K562 (cell line): Measurements from ENCODE around the gene NOSTRIN. TPM values are rescaled to one million over a fixed set of nuclear protein-coding genes. Genes with fewer than 3 reads are reported as not detected.
A peak's percentile ranks its signal among the peaks of the same experiment; 100 is the strongest.

Experiments used
- ATAC-seq: fragments of 200-7000 bp; cut with Tn5 transposase; 3 replicates; pipeline ENCODE4 v1.9.1; 2020; ENCODE audit warnings: moderate library complexity
- BruUV-seq: library from RNA; stranded (reverse); fragments of 400-500 nt; replicated peaks from 2 replicates; lab custom pipeline; 2021; lab: Mats Ljungman, UMichigan
- CTCF ChIA-PET: fragments of 300-600 bp; formaldehyde crosslinking; extraction: SDS; loops from one replicate; lab custom pipeline; 2021; ENCODE audit warnings: low intra/inter-chr PET ratio; lab: Yijun Ruan, JAX
- POLR2A ChIA-PET: fragments of 300-600, 350-650 bp; sonication (Branson Sonifier 250); formaldehyde crosslinking; extraction: SDS; loops from one replicate; lab custom pipeline; 2021; ENCODE audit warnings: antibody characterized with exemption, inconsistent platforms; lab: Yijun Ruan, JAX
- DNase-seq, 4 experiments: peaks; one replicate each; pipeline versions ENCODE4 v3.0.0 to v3.0.0-alpha.2; 2011 to 2018; ENCODE audit warnings: low spot score in 3 of 4, mixed read lengths in 3 of 4; ENCODE audit errors: extremely low read depth in 1 of 4
- FAIRE-seq: peaks from 2 replicates; lab custom pipeline; 2011; peaks lifted over from hg19 to GRCh38; lab: Jason Lieb, UNC
- H2AFZ ChIP-seq: 2 replicates; pipeline ENCODE4 v1.6.0; 2011; ENCODE audit warnings: low read depth, low read length, control low read depth, inconsistent platforms
- H3K27ac ChIP-seq: fragments of 200-600 bp; 3 replicates; pipeline ENCODE4 v1.8.0; 2011; ENCODE audit warnings: low read depth, mild to moderate bottlenecking, control low read depth, inconsistent platforms, low read length, moderate library complexity, mixed read lengths; ENCODE audit errors: extremely low read depth
- H3K27me3 ChIP-seq, 2 experiments: fragments of 300-600 bp in 1 of 2; 2 replicates in 1 of 2; 3 replicates in 1 of 2; pipeline versions ENCODE4 v1.6.0 to v1.8.0; 2011; ENCODE audit warnings: inconsistent platforms in 2 of 2, low read length in 2 of 2, mild to moderate bottlenecking in 1 of 2, mixed read lengths in 1 of 2, moderate library complexity in 1 of 2; ENCODE audit not compliant: control insufficient read depth in 2 of 2, insufficient read depth in 2 of 2
- H3K36me3 ChIP-seq: fragments of 300-600 bp; 3 replicates; pipeline ENCODE4 v1.8.0; 2011; ENCODE audit warnings: mild to moderate bottlenecking, low read length, inconsistent platforms; ENCODE audit not compliant: control insufficient read depth, insufficient read depth
- H3K4me1 ChIP-seq, 2 experiments: fragments of 200-600 bp in 1 of 2; replicated peaks in 1 of 2; 2 replicates in 1 of 2; 3 replicates in 1 of 2; pipeline versions ENCODE4 v1.5.1 to v1.8.0; 2011; ENCODE audit warnings: inconsistent platforms in 2 of 2, low read length in 2 of 2, mild to moderate bottlenecking in 1 of 2, mixed read lengths in 1 of 2, moderate library complexity in 1 of 2; ENCODE audit not compliant: control insufficient read depth in 2 of 2, insufficient read depth in 2 of 2
- H3K4me2 ChIP-seq: 2 replicates; pipeline ENCODE4 v1.6.1; 2011; ENCODE audit warnings: low read length, control low read depth, inconsistent platforms, mixed read lengths; ENCODE audit not compliant: insufficient read depth
- H3K4me3 ChIP-seq: fragments of 200-600 bp; sonication (generic), shearing (Covaris generic); 2 replicates; pipeline ENCODE4 v1.5.1; 2016; ENCODE audit warnings: control low read depth, inconsistent platforms
- H3K79me2 ChIP-seq: fragments of 200-600 bp; 3 replicates; pipeline ENCODE4 v1.8.0; 2011; ENCODE audit warnings: low read length, inconsistent platforms; ENCODE audit not compliant: control insufficient read depth, insufficient read depth
- H3K9ac ChIP-seq, 2 experiments: 2 replicates each; pipeline versions ENCODE4 v1.6.0 to v1.6.1; 2011; ENCODE audit warnings: low read depth in 2 of 2, low read length in 2 of 2, control low read depth in 1 of 2, inconsistent platforms in 1 of 2, mild to moderate bottlenecking in 1 of 2, mixed read lengths in 1 of 2; ENCODE audit not compliant: insufficient read depth in 1 of 2
- H3K9me1 ChIP-seq: one replicate; pipeline ENCODE4 v1.6.0; 2011; ENCODE audit warnings: inconsistent platforms, mild to moderate bottlenecking, low read length, moderate library complexity; ENCODE audit not compliant: control insufficient read depth, insufficient read depth
- H3K9me3 ChIP-seq: replicated peaks from 2 replicates; pipeline ENCODE4 v1.5.1; 2011; ENCODE audit warnings: low read depth, low read length, inconsistent platforms; ENCODE audit not compliant: control insufficient read depth, insufficient read depth
- H4K20me1 ChIP-seq: replicated peaks from 2 replicates; pipeline ENCODE4 v1.6.1; 2011; ENCODE audit warnings: low read length, inconsistent platforms, mixed read lengths; ENCODE audit not compliant: control insufficient read depth, insufficient read depth
- EGR1 ChIP-seq: fragments of 450-650 bp; conservative IDR thresholded peaks from 2 replicates; pipeline ENCODE4 v1.6.1; 2017; ENCODE audit warnings: mild to moderate bottlenecking
- EP400 ChIP-seq: fragments of 450-650 bp; IDR thresholded peaks from 2 replicates; pipeline ENCODE4 v1.6.1; 2017; ENCODE audit warnings: antibody characterized with exemption, mild to moderate bottlenecking, moderate library complexity
- SNIP1 ChIP-seq: fragments of 450-650 bp; IDR thresholded peaks from 2 replicates; pipeline ENCODE4 v1.7.1; 2017; ENCODE audit warnings: low read depth, mild to moderate bottlenecking
- TOE1 ChIP-seq, 2 experiments: fragments of 450-650 bp in 1 of 2; sonication (generic) in 1 of 2; formaldehyde crosslinking in 1 of 2; IDR thresholded peaks; 2 replicates each; pipeline versions ENCODE4 v1.7.1 to v1.8.0; 2016 to 2022; ENCODE audit warnings: borderline replicate concordance in 2 of 2, mild to moderate bottlenecking in 2 of 2, antibody characterized with exemption in 1 of 2, inconsistent platforms in 1 of 2, low read depth in 1 of 2, missing genetic modification reagents in 1 of 2, moderate library complexity in 1 of 2
- ZFX ChIP-seq: sonication (generic); formaldehyde crosslinking; IDR thresholded peaks from 2 replicates; pipeline ENCODE4 v1.8.0; 2022; ENCODE audit warnings: mild to moderate bottlenecking, missing genetic modification reagents, moderate library complexity
- ZNF232 ChIP-seq: sonication (generic); formaldehyde crosslinking; IDR thresholded peaks from 2 replicates; pipeline ENCODE4 v1.8.0; 2022; ENCODE audit warnings: mild to moderate bottlenecking, missing genetic modification reagents
- ZZZ3 ChIP-seq: fragments of 450-650 bp; IDR thresholded peaks from 2 replicates; pipeline ENCODE4 v1.6.1; 2016; ENCODE audit warnings: antibody characterized with exemption, mild to moderate bottlenecking, moderate library complexity
- WGBS: fragments of 100-300 bp; shearing (Covaris generic); methylation state at CpG from one replicate; pipeline ENCODE4 v1.1.6; 2016; ENCODE audit warnings: low coverage, mixed read lengths; ENCODE audit not compliant: insufficient coverage; ENCODE audit errors: missing lambda C conversion rate; 5-methylcytosine and 5-hydroxymethylcytosine counted together
- in situ Hi-C: fragments of 300-500 bp; cut with MboI; formaldehyde crosslinking; loops from 4 replicates; pipeline ENCODE4 v1.15.0; 2018; ENCODE audit warnings: inconsistent platforms, mixed read lengths
- intact Hi-C: fragments of 100-400 bp; cut with micrococcal nuclease; formaldehyde crosslinking; loops from 2 replicates; pipeline ENCODE4 v1.14.2; 2022
- polyA plus RNA-seq, 8 experiments: library from polyadenylated mRNA; depleted of rRNA in 4 of 8; stranded (reverse) in 5 of 8; unstranded in 3 of 8; fragments of >200 nt; fragmentation: Nextera tagmentation in 2 of 8; fragmentation: Illumina TruSeq in 1 of 8; extraction: Ambion mirVana in 2 of 8; extraction: Trizol in 1 of 8; gene quantifications; 2 replicates each; pipeline versions ENCODE4 v1.2.1 to v1.2.3, GENCODE V29; 2011 to 2014; ENCODE audit warnings: inconsistent platforms in 1 of 8, missing spikeins in 1 of 8
- total RNA-seq, 7 experiments: library from RNA; depleted of rRNA in 6 of 7; stranded (reverse); fragments of >200 nt in 6 of 7; fragmentation: Illumina TruSeq in 2 of 7; extraction: Trizol in 2 of 7; gene quantifications; 2 replicates each; pipeline versions ENCODE4 v1.2.1 to v1.2.3, GENCODE V29; 2011 to 2021; ENCODE audit warnings: low replicate concordance in 1 of 7

The NOSTRIN gene
- total and polyA plus RNA-seq, 9 of the 15 experiments (the other 6 are each of a cell fraction or from before 2014, with no cell fraction given): 26.7 to 82.9 (median 56.3) TPM

DNA sequence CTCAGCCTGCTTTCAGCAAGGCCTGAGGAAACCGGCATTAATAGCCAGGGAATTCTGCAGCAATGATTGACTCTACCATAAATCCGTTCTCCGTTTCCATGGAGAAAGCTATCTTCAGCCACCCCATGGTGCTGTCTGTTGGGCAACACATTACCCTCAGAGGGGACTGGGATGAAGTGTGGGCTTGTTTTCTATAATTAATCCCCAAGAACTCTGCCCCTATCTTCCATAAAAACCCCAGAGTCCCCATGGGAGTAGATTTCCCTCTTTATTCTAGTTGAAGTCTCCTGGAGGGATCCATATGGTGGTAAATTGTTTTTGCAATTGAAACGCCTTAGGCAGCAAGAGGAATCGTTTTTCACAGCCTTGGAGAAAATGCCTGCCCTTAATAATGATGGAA, 107.9 kb downstream of the NOSTRIN start (continued):
- TF ChIP-seq EP400: no peak
- no peak for TF ChIP-seq ZZZ3
- no peak for TF ChIP-seq SNIP1
- no peak for TF ChIP-seq TOE1 (IDR thresholded peaks at IDR 0.05; ENCODE audit: borderline replicate concordance)
- no peak for TF ChIP-seq TOE1 (CRISPR knock-in tag; IDR thresholded peaks at IDR 0.05; ENCODE audit: borderline replicate concordance, low read depth)
- no peak for TF ChIP-seq ZFX (CRISPR knock-in tag)
- no peak for TF ChIP-seq ZNF232

DNA sequence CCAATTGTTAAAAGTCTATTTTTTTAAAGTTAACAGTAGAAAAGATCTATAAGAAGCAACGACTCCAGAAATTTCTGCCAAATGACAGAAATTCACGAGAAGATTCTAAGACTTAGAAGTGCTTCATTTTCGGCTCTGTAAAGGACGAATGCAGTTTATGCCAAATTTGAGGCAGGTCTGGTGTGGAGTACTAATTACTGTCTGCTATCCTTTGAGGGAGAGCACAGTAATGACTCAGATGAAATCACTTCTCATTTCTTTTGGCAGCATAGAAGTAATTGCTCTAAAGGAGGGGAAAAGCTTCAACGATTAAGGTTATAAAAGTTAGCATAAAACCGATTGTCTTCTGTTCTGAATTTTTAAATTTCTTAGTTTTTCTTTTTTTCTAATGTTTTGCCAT, 110.0 kb downstream of the NOSTRIN start:
- no peak overlapping the region for H3K27ac ChIP-seq
- no peak overlapping the region for H3K4me3 ChIP-seq
- no peak overlapping the region for H3K9ac ChIP-seq
- H3K27me3 ChIP-seq: no peaks in the 10 kb centered on the region
- H2AFZ ChIP-seq: 0 out of 2 replicates have a peak overlapping the region, but pooled peaks have one; percentile 6
- H3K79me2 ChIP-seq: no peaks in the 10 kb centered on the region
- no peaks in the 10 kb centered on the region for H3K9me1 ChIP-seq
- DNase-seq: no peak
- no peaks in the 10 kb centered on the region for H3K36me3 ChIP-seq
- H4K20me1 ChIP-seq: no peaks in the 10 kb centered on the region
- BruUV-seq: no TSS peak
- peaks cover 3 to 4% of the 10 kb centered on the region in 2 experiments; a peak in 3 of 5 replicates for H3K4me1 ChIP-seq
- FAIRE-seq: no peak
- 32% methylated on average over 6 of the region's 6 CpGs for WGBS
- H3K9me3 ChIP-seq: peaks cover 11% of the 10 kb centered on the region
- no peak overlapping the region for H3K4me2 ChIP-seq
- TF ChIP-seq EGR1: no peak
- in situ Hi-C loops (loop anchor here (25.0 kb wide), 1 partner anchor 975 kb away; no protein-coding TSS in a partner anchor), intact Hi-C loops (no loop called here)
- ATAC-seq: no peak
- POLR2A ChIA-PET: no interaction called here
- CTCF ChIA-PET: no interaction called here
